HepG2 (cell line): ENCODE data around the gene TEAD3. TPM values are rescaled to one million over a fixed set of nuclear protein-coding genes. Genes with fewer than 3 reads are reported as not detected.

Experiments used
- ADNP ChIP-seq: sonication (generic); formaldehyde crosslinking; IDR thresholded peaks from 2 replicates; pipeline ENCODE4 v1.4.0; 2020; ENCODE audit warnings: missing genetic modification reagents
- BORCS8-MEF2B ChIP-seq: sonication (generic); formaldehyde crosslinking; IDR thresholded peaks from 2 replicates; pipeline ENCODE4 v1.8.0; 2022; ENCODE audit warnings: mild to moderate bottlenecking, missing genetic modification reagents
- CREB1 ChIP-seq, 2 experiments: fragments of 450-650 bp in 1 of 2; IDR thresholded peaks; 2 replicates each; pipeline ENCODE4 v1.6.1; 2016 to 2017; ENCODE audit warnings: control low read depth in 1 of 2, mild to moderate bottlenecking in 1 of 2, missing compliant biosample characterization in 1 of 2, missing genetic modification characterization in 1 of 2
- CREM ChIP-seq, 2 experiments: sonication (generic) in 1 of 2; formaldehyde crosslinking in 1 of 2; IDR thresholded peaks; 2 replicates each; pipeline versions ENCODE4 v1.4.0 to v1.6.1; 2016 to 2020; ENCODE audit warnings: antibody characterized with exemption in 1 of 2, mild to moderate bottlenecking in 1 of 2, missing genetic modification reagents in 1 of 2
- KLF16 ChIP-seq, 2 experiments: sonication (generic) in 1 of 2; formaldehyde crosslinking in 1 of 2; IDR thresholded peaks; 2 replicates each; pipeline versions ENCODE4 v1.6.1 to v1.8.0; 2016 to 2023; ENCODE audit warnings: missing genetic modification reagents in 2 of 2, missing compliant biosample characterization in 1 of 2
- NR2F2 ChIP-seq: IDR thresholded peaks from 2 replicates; pipeline ENCODE4 v1.6.1; 2012; ENCODE audit warnings: low read depth, inconsistent platforms, borderline replicate concordance
- TBX2 ChIP-seq: sonication (generic); formaldehyde crosslinking; IDR thresholded peaks from 2 replicates; pipeline ENCODE4 v1.5.0; 2020; ENCODE audit warnings: missing genetic modification reagents, mild to moderate bottlenecking, borderline replicate concordance
- ZIK1 ChIP-seq: sonication (generic); formaldehyde crosslinking; IDR thresholded peaks from 2 replicates; pipeline ENCODE4 v1.5.0; 2020; ENCODE audit warnings: mild to moderate bottlenecking, low read depth, missing genetic modification reagents, borderline replicate concordance
- ZNF251 ChIP-seq: sonication (generic); formaldehyde crosslinking; IDR thresholded peaks from 2 replicates; pipeline ENCODE4 v1.9.0; 2021; ENCODE audit warnings: mild to moderate bottlenecking, missing genetic modification reagents
- ZNF619 ChIP-seq: sonication (generic); formaldehyde crosslinking; IDR thresholded peaks from 2 replicates; pipeline ENCODE4 v1.4.0; 2020; ENCODE audit warnings: mild to moderate bottlenecking, missing genetic modification reagents
- ZNF83 ChIP-seq: sonication (generic); formaldehyde crosslinking; IDR thresholded peaks from 2 replicates; pipeline ENCODE4 v1.4.0; 2020; ENCODE audit warnings: missing genetic modification reagents, mild to moderate bottlenecking, borderline replicate concordance
- ZSCAN12 ChIP-seq: sonication (generic); formaldehyde crosslinking; IDR thresholded peaks from 2 replicates; pipeline ENCODE4 v1.9.0; 2021; ENCODE audit warnings: mild to moderate bottlenecking, missing genetic modification reagents
- ZSCAN29 ChIP-seq: sonication (generic); formaldehyde crosslinking; conservative IDR thresholded peaks from 2 replicates; pipeline ENCODE4 v1.4.0; 2020; ENCODE audit warnings: mild to moderate bottlenecking, missing genetic modification reagents
- polyA plus RNA-seq, 8 experiments: library from polyadenylated mRNA; depleted of rRNA in 3 of 8; stranded (reverse) in 7 of 8; unstranded in 1 of 8; fragments of >200 nt; fragmentation: Illumina TruSeq in 4 of 8; extraction: Trizol in 4 of 8; gene quantifications; 2 replicates each; pipeline versions ENCODE4 v1.2.1 to v1.2.3, GENCODE V29; 2011 to 2016; ENCODE audit warnings: low read depth in 4 of 8, missing spikeins in 1 of 8, mixed read lengths in 1 of 8; ENCODE audit not compliant: insufficient read depth in 1 of 8
- total RNA-seq, 5 experiments: library from RNA; depleted of rRNA; stranded (reverse); fragments of >200 nt; fragmentation: Illumina TruSeq; extraction: Trizol; gene quantifications; 2 replicates each; pipeline ENCODE4 v1.2.3, GENCODE V29; 2016; ENCODE audit warnings: low read depth in 1 of 5
- TF ChIP-seq, protein P1 (sequence below): sonication (generic); formaldehyde crosslinking; IDR thresholded peaks from 2 replicates; pipeline ENCODE4 v1.8.0; 2022; ENCODE audit warnings: missing genetic modification reagents, mild to moderate bottlenecking, inconsistent platforms, borderline replicate concordance
- TF ChIP-seq, protein P2 (sequence below): IDR thresholded peaks from 2 replicates; pipeline ENCODE4 v1.6.1; 2018; ENCODE audit warnings: missing genetic modification reagents
- TF ChIP-seq, protein P3 (sequence below): IDR thresholded peaks from 2 replicates; pipeline ENCODE4 v1.6.1; 2016; ENCODE audit warnings: mild to moderate bottlenecking
- TF ChIP-seq, protein P4 (sequence below): IDR thresholded peaks from 2 replicates; pipeline ENCODE4 v1.6.1; 2012; ENCODE audit warnings: low read depth, low read length, improper control_type of control experiment
- TF ChIP-seq, protein P5 (sequence below): sonication (generic); IDR thresholded peaks from 2 replicates; pipeline ENCODE4 v1.6.1; 2016; ENCODE audit warnings: low read depth, borderline replicate concordance

The TEAD3 gene
- total and polyA plus RNA-seq, 2 of the 13 experiments (the other 11 are each of a cell fraction or from before 2014, with no cell fraction given) = 15.1 to 16.5 TPM

GRCh38 chr6:35473075-35473849, 23.6 kb downstream of the TEAD3 start (continued):
- TF ChIP-seq CREM (IDR thresholded peaks at IDR 0.05) (no peak), CREM (CRISPR knock-in tag; IDR thresholded peaks at IDR 0.05) (no peak), NR2F2 (no peak), ZNF83 (no peak), TBX2 (peak; percentile 41; the same call in 1 of the 2 replicates), KLF16 (CRISPR knock-in tag; IDR thresholded peaks at IDR 0.05) (no peak), CREB1 (IDR thresholded peaks at IDR 0.05) (no peak), CREB1 (CRISPR knock-in tag; IDR thresholded peaks at IDR 0.05) (no peak), BORCS8-MEF2B (CRISPR knock-in tag) (peak; percentile 62; the same call in 1 of the 2 replicates), ZNF251 (CRISPR knock-in tag) (no peak), ZIK1 (CRISPR knock-in tag) (no peak), ZNF619 (CRISPR knock-in tag) (no peak), ZSCAN12 (CRISPR knock-in tag) (no peak), ZSCAN29 (no peak), ADNP (CRISPR knock-in tag) (no peak)
- TF ChIP-seq, protein P1, sequence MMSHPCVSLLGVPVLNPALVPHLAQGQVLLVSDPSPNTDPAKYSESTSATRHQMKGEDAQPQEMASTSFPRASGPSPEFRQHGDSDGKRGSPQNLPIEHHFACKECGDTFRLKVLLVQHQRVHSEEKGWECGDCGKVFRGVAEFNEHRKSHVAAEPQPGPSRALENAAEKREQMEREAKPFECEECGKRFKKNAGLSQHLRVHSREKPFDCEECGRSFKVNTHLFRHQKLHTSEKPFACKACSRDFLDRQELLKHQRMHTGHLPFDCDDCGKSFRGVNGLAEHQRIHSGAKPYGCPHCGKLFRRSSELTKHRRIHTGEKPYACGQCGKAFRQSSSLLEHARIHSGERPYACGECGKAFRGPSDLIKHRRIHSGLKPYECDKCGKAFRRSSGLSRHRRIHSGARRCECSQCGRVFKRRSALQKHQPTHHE = 0 out of 2 replicates have a peak, but pooled peaks have one; percentile 10
- TF ChIP-seq, protein P2, sequence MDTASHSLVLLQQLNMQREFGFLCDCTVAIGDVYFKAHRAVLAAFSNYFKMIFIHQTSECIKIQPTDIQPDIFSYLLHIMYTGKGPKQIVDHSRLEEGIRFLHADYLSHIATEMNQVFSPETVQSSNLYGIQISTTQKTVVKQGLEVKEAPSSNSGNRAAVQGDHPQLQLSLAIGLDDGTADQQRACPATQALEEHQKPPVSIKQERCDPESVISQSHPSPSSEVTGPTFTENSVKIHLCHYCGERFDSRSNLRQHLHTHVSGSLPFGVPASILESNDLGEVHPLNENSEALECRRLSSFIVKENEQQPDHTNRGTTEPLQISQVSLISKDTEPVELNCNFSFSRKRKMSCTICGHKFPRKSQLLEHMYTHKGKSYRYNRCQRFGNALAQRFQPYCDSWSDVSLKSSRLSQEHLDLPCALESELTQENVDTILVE (CRISPR knock-in tag) = peak; percentile 22; the same call in 1 of the 2 replicates
- TF ChIP-seq, protein P3, sequence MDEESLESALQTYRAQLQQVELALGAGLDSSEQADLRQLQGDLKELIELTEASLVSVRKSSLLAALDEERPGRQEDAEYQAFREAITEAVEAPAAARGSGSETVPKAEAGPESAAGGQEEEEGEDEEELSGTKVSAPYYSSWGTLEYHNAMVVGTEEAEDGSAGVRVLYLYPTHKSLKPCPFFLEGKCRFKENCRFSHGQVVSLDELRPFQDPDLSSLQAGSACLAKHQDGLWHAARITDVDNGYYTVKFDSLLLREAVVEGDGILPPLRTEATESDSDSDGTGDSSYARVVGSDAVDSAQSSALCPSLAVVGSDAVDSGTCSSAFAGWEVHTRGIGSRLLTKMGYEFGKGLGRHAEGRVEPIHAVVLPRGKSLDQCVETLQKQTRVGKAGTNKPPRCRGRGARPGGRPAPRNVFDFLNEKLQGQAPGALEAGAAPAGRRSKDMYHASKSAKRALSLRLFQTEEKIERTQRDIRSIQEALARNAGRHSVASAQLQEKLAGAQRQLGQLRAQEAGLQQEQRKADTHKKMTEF (CRISPR knock-in tag) = peak; percentile 8; the same call in 1 of the 2 replicates
- TF ChIP-seq, protein P4, sequence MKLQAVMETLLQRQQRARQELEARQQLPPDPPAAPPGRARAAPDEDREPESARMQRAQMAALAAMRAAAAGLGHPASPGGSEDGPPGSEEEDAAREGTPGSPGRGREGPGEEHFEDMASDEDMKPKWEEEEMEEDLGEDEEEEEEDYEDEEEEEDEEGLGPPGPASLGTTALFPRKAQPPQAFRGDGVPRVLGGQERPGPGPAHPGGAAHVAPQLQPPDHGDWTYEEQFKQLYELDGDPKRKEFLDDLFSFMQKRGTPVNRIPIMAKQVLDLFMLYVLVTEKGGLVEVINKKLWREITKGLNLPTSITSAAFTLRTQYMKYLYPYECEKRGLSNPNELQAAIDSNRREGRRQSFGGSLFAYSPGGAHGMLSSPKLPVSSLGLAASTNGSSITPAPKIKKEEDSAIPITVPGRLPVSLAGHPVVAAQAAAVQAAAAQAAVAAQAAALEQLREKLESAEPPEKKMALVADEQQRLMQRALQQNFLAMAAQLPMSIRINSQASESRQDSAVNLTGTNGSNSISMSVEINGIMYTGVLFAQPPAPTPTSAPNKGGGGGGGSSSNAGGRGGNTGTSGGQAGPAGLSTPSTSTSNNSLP = no peak
- TF ChIP-seq, protein P5, sequence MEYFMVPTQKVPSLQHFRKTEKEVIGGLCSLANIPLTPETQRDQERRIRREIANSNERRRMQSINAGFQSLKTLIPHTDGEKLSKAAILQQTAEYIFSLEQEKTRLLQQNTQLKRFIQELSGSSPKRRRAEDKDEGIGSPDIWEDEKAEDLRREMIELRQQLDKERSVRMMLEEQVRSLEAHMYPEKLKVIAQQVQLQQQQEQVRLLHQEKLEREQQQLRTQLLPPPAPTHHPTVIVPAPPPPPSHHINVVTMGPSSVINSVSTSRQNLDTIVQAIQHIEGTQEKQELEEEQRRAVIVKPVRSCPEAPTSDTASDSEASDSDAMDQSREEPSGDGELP = peak; percentile 21; the same call in 1 of the 2 replicates
